DND-41 (cell line): ENCODE results near the gene UHMK1.

Source experiments
- CTCF ChIP-seq: IDR thresholded peaks from 2 replicates; pipeline ENCODE4 v1.5.1; 2012; ENCODE audit warnings: borderline replicate concordance, low read length, moderate library complexity, mild to moderate bottlenecking; ENCODE audit not compliant: poor library complexity, severe bottlenecking; ENCODE audit errors: extremely low read depth
- EZH2 ChIP-seq: IDR thresholded peaks from 3 replicates; pipeline ENCODE4 v1.6.1; 2012; ENCODE audit warnings: borderline replicate concordance, low read depth, mild to moderate bottlenecking, moderate library complexity, low read length, inconsistent platforms; ENCODE audit not compliant: severe bottlenecking

- TF ChIP-seq CTCF: no peak
- no peak for TF ChIP-seq EZH2
Measured at GRCh38 chr1:162570718-162571117, 73.1 kb downstream of the UHMK1 start.
